22Rv1 (cell line): ENCODE measurements around the gene ITGB1BP1.
"Not testable (repeated sequence)": the region's sequence is repeated elsewhere in the genome, so short reads cannot be mapped to it uniquely, and the experiment has no call there.

ENCODE experiments used
- H3K27ac ChIP-seq: fragments of 450-650 bp; 2 replicates; pipeline ENCODE4 v1.5.1; 2017
- ZFX ChIP-seq: fragments of 450-650 bp; IDR thresholded peaks from 2 replicates; pipeline ENCODE4 v1.6.1; 2017; ENCODE audit warnings: antibody characterized with exemption, borderline replicate concordance
- TF ChIP-seq, protein P1 (sequence below): fragments of 450-650 bp; IDR thresholded peaks from 2 replicates; pipeline ENCODE4 v1.5.1; 2017; ENCODE audit warnings: mild to moderate bottlenecking

The ITGB1BP1 gene

DNA sequence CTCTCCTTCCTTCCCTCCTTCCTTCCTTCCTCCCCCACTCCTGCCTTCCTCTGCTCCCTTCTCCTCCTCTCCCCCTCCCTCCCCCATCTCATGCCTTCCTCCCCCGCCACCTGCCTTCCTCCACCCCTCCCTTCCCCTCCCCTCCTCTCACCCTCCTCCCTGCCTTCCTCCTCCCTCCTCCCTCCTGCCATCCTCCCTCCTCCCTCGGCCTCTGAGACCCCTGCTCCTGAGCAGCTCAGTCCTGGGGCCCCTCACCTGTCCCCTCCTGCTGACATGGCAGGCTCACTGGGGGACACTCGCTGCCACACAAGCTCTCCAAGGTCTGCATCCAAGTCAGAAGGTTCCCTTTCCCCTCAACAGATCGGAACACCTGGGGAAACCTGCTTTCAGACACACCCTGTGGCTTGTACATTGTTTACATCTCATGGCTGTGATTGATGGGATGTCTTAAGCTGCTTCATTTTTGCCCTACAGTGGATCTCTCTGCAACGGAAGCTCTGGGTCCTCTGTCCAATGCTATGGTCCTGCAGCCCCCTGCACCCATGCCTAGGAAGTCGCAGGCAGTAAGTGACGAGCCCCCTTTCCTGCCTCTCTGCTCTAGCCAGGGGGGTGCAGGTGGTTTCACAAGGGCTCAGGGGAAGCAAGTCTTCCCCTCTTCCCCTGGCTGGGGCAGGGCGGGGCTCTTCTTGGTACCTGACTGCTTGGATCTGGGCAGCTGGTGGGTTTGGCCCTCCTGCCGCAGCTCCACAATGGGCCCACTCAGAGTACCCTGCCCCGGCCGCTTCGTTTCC lies 22.9 kb downstream of the ITGB1BP1 start:
- TF ChIP-seq, protein P1, sequence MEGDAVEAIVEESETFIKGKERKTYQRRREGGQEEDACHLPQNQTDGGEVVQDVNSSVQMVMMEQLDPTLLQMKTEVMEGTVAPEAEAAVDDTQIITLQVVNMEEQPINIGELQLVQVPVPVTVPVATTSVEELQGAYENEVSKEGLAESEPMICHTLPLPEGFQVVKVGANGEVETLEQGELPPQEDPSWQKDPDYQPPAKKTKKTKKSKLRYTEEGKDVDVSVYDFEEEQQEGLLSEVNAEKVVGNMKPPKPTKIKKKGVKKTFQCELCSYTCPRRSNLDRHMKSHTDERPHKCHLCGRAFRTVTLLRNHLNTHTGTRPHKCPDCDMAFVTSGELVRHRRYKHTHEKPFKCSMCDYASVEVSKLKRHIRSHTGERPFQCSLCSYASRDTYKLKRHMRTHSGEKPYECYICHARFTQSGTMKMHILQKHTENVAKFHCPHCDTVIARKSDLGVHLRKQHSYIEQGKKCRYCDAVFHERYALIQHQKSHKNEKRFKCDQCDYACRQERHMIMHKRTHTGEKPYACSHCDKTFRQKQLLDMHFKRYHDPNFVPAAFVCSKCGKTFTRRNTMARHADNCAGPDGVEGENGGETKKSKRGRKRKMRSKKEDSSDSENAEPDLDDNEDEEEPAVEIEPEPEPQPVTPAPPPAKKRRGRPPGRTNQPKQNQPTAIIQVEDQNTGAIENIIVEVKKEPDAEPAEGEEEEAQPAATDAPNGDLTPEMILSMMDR: no peak
- TF ChIP-seq ZFX: no peak
- no peak overlapping the region for H3K27ac ChIP-seq

DNA sequence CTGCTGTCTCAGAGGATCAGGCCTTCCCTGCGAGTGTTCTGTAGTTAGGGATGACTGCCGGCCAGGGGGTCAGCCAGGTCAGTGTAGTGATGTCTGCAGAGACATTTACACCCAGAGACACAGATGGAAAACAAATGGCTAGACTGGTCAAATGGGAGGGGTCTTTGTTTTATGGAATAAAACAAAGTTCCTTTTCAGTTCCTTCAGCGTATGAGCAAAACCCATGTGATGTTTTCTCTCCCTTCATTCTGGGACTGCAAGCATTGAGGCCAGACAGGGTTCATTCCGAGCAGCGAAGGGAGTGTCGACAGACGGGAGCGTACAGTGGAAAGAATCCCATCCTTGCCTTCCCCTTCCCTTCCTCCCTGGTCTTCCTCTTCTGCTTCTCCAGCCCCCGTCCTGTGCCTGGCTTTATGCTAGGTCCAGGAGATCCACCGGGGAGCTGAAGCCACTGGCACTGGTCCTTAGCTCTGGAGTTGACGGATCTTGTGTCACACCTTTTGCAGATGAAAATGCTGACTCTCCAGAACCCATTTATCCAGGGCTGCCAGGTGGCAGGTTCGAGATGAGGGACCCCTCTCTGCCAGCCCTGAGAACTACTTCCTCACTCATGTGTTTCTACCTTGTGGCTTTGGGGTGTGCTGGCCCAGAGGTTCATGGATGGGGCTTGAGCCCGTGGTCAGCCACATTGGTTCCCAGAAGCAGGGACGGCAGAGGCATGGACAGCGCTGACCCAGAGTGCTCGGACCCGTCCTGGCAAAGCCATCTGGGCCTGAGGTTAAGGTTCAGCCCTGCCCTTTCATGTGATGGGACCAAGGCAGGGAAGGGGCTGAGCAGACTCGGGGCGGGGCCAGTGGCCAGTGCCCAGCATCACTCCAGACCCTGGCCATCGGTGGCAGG lies 24.2 kb downstream of the ITGB1BP1 start:
- TF ChIP-seq, protein P1: no peak
- TF ChIP-seq ZFX: no peak
- H3K27ac ChIP-seq: no peak overlapping the region

DNA sequence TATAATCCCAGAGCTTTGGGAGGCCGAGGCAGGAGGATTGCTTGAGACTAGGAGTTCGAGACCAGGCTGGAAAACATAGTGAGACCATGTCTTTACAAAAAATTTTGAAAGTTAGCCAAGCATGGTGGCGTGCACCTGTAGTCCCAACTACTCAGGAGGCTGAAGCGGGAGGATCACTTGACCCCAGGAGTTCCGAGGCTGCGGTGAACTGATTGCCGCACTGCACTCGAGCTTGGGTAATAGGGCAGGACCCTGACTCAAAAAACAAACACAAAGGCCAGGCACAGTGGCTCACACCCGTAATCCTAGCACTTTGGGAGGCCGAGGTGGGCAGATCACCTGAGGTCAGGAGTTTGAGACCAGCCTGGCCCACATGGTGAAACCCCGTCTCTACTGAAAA lies 25.1 kb downstream of the ITGB1BP1 start:
- H3K27ac ChIP-seq: not testable (repeated sequence)

DNA sequence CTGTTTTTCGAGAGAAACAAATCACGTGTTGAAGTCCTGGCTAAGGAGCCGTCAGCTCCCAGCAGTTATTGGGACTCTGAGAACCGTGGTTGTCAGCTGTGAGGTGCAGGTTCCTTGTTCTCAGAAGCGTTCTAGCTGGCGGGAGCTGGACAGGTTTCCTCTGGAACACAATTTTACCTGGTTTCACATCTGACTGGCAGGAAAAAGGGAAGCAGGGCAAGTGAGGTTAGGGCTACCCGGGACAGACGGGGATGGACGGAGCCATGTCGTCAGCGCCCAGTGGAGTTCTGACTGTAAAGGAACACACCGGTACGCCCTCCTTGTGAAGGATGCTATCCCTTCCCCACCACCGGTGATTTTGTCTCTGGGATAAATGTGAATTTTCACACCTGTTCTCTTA lies 26.1 kb downstream of the ITGB1BP1 start:
- H3K27ac ChIP-seq: no peak overlapping the region
- TF ChIP-seq, protein P1: no peak
- no peak for TF ChIP-seq ZFX

DNA sequence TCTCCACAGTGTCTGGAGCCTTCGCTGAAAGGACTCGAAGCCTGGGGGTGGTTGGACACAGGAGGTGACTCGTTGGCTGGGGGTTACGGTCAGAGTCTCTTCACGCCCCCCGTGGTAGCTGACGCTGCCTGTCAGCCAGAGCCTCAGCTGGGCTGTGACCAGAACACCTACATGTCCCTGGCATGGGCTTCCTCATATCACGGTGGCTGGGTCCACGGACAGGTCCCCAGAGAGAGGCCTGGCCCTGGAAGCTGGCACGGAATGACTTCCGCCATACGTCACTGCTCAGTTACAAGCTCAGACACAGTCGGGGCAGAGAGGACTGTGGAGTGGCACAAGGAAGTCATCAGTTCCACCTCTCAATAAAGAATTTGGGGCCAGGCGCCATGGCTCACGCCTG lies 28.5 kb downstream of the ITGB1BP1 start:
- TF ChIP-seq, protein P1: no peak
- no peak for TF ChIP-seq ZFX

DNA sequence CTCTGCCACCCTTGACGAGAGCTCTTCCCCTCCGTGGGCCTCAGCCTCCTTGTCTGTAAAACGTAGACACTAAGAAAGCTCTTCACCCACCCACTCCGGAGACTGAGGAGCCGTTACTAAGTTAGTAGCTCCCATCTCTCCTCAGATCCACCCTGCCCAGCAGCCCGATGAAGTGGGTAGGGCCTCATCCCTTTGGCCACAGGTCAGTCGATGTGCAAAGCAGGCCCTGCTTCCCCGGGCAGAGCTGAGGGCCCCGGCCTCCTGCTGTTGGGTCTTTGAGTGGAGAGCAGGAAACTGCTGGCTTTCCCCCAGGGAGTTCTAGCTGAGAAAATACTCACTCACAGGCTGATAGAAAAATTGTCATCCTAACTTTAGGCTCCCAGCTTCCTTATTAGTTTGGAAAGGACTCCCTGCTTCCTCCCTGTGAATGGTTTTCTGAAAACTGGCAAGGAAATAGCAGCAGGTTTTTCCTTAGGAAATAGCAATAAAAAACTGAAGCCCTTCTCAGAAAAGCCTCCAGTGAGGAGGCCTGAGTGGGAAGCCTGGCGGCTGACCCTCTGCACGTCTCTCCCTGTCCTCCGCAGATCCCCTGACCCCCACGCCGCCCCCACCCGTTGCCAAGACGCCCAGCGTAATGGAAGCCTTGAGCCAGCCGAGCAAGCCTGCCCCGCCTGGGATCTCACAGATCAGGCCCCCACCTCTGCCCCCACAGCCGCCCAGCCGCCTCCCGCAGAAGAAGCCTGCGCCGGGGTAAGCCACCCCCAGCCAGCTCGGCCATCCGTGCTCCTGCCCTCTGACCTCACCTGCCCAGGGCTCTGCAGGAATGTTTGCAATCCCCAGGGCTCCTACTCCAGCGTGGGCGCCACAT lies 30.2 kb downstream of the ITGB1BP1 start:
- H3K27ac ChIP-seq: no peak overlapping the region
- no peak for TF ChIP-seq ZFX
- TF ChIP-seq, protein P1: no peak

More for the DNA sequence above, 28.5 kb downstream of the ITGB1BP1 start:
- no peak overlapping the region for H3K27ac ChIP-seq

DNA sequence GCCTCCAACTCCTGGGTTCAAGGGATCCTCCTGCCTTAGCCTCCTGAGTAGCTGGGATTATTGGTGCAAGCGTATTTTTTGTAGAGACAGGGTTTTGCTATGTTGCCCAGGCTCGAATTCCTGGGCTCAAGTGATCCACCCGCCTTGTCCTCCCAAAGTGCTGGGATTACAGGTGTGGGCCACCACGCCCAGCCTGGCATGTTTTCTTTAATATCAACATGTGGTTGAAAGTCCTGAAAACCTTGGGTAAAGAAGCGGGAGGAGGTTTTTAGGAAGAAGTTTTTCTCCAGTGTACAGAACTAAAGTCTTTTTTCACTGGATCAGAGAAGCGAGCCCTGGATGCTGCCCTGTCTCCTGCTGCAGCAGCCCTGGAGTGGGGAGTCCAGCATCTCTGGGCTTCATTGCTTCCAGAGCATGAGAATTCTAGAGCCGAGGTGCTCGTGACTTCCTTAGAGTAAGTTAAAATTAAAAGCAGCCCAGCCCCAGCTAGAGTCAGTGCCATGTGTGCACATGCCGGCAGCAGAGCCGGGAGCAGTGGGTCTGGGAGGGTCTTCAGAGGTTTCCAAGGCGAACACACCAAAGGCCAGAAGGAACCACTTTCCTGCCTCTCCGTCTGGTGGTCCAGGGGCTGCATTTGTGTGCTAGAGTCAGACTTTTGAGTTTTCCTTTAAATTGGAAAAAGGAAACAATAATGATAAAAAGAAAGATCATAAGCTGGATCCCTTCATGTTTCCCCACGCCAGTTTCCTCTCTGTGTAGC lies 31.2 kb downstream of the ITGB1BP1 start:
- TF ChIP-seq ZFX: no peak
- TF ChIP-seq, protein P1: no peak
- no peak overlapping the region for H3K27ac ChIP-seq
